Small intestine (tissue), 7 donors: Measurements from ENCODE around the gene ADAM22. TPM values are rescaled to one million over a fixed set of nuclear protein-coding genes. Genes with fewer than 3 reads are reported as not detected.
A peak's percentile ranks its signal among the peaks of the same experiment; 100 is the strongest.

Source experiments
- DNase-seq, 2 donors: peaks; one replicate each; pipeline versions ENCODE4 v3.0.0 to v3.0.0-alpha.2; 2013
- FAIRE-seq: peaks from 2 replicates; lab custom pipeline; 2012; peaks lifted over from hg19 to GRCh38; lab: Jason Lieb, UNC
- H3K27ac ChIP-seq, 3 donors: one replicate each; pipeline ENCODE4 v1.5.1; 2013; ENCODE audit warnings: low read length in 2 of 3, mild to moderate bottlenecking in 2 of 3, control low read depth in 1 of 3, inconsistent platforms in 1 of 3, low read depth in 1 of 3, moderate library complexity in 1 of 3
- H3K27me3 ChIP-seq, 3 donors: one replicate each; pipeline ENCODE4 v1.6.1; 2013; ENCODE audit warnings: low read length in 3 of 3, inconsistent platforms in 1 of 3; ENCODE audit not compliant: control insufficient read depth in 3 of 3, insufficient read depth in 3 of 3
- H3K36me3 ChIP-seq, 3 donors: one replicate each; pipeline ENCODE4 v1.6.1; 2013; ENCODE audit warnings: low read length in 3 of 3, inconsistent platforms in 1 of 3, low read depth in 1 of 3, mild to moderate bottlenecking in 1 of 3, moderate library complexity in 1 of 3; ENCODE audit not compliant: control insufficient read depth in 3 of 3, insufficient read depth in 2 of 3
- H3K4me1 ChIP-seq, 3 donors: one replicate each; pipeline ENCODE4 v1.6.1; 2013; ENCODE audit warnings: low read length in 2 of 3, inconsistent platforms in 1 of 3, low read depth in 1 of 3, mild to moderate bottlenecking in 1 of 3, moderate library complexity in 1 of 3; ENCODE audit not compliant: control insufficient read depth in 3 of 3, insufficient read depth in 2 of 3
- H3K4me3 ChIP-seq, 3 donors: one replicate each; pipeline ENCODE4 v1.5.1; 2013; ENCODE audit warnings: low read length in 3 of 3, control low read depth in 1 of 3, inconsistent platforms in 1 of 3, low read depth in 1 of 3, mild to moderate bottlenecking in 1 of 3, moderate library complexity in 1 of 3
- H3K9me3 ChIP-seq, 2 donors: one replicate each; pipeline ENCODE4 v1.6.1; 2013; ENCODE audit warnings: low read depth in 1 of 2, low read length in 1 of 2; ENCODE audit not compliant: control insufficient read depth in 2 of 2, insufficient read depth in 1 of 2
- WGBS, 3 donors: extraction: QIAGEN DNeasy Blood & Tissue Kit; methylation state at CpG; one replicate each; pipeline ENCODE4 v1.1.7; 2013; 5-methylcytosine and 5-hydroxymethylcytosine counted together
- polyA plus RNA-seq, 4 donors: library from polyadenylated mRNA; stranded (reverse) in 3 of 4; unstranded in 1 of 4; fragments of 200-250 nt in 3 of 4; fragments of 120-200 nt in 1 of 4; gene quantifications; one replicate each; pipeline versions ENCODE4 v1.2.1 to v1.2.3, GENCODE V29; 2013
- donor health status: healthy with polysubstance abuse.
- donor health status: control.
- donor health status: control.
- donor health status: Bipolar disorder and iron deficiency.
- donor health status: healthy.

Gene ADAM22
- polyA plus RNA-seq, 4 donors: 0.94 to 7.6 TPM; not detected in 2

DNA sequence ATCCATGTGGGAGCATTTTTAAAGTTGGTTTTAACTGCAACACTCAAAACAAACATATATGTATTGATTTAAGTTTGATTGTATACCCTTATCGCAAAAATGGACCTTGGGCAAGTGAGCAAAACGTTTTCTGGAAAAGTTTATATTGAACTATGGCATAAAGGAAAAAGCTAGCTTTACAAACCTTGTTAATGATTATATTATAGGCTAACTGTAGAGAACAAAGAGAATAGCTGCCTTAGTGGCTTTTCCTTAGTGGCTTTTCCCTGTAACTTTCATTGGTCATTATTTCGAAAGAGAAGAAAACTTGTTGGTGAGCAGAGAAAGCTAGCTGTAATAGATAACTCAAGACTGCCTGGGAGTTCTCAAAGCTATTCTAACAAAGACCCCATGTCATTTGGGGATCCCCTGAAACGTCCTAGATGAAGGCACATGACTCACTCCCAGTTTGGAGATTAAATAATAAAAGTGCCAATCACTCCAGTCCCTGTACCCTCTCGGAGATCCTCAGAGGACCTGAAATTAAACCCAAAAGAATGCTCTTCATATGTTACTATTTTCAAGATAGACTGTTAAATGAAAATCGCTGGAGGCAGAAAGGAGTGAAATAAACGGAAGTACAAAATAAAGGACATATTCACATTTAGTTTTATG lies 193.7 kb downstream of the ADAM22 start:
- Histone ChIP-seq H3K4me1 (peaks cover 0 to 6% (median 2%) of the 10 kb centered on the region in 3 donors), H3K9me3 (no peaks in the 10 kb centered on the region), H3K27me3 (no peaks in the 10 kb centered on the region), H3K4me3 (no peak overlapping the region), H3K27ac (peak overlapping the region in 1 of 3 donors; percentile 18), H3K36me3 (no peaks in the 10 kb centered on the region)
- no peak for FAIRE-seq
- whole genome bisulfite sequencing, 3 donors: 20 to 51% (median 34%) methylated on average over 7 of the region's 7 CpGs
- peak; percentile 12 to 52 for DNase-seq

DNA sequence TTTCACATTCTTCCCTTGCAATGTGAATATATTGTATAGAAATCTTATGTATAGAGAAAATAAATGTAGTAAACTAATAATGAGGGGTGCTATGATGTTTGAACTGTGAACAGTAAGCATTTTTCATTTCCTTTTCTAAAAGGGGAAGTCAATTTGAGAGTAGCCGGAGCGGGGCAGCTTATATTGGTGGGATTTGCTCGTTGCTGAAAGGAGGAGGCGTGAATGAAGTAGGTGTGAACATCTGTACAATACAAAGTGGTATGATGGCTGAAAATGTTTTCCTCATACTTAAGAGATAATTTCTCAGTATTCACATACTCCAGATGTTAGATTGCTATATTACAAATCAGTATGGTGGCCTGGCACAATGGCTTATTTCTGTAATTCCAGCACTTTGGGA lies 198.7 kb downstream of the ADAM22 start:
- H3K27me3 ChIP-seq: no peaks in the 10 kb centered on the region
- 76 to 93% (median 86%) methylated on average over 4 of the region's 4 CpGs for WGBS, 3 donors
- H3K4me3 ChIP-seq: no peak overlapping the region
- FAIRE-seq (no peak), DNase-seq (no peak)
- no peaks in the 10 kb centered on the region for H3K36me3 ChIP-seq
- no peak overlapping the region for H3K27ac ChIP-seq
- no peaks in the 10 kb centered on the region for H3K9me3 ChIP-seq
- peaks cover 0 to 6% (median 2%) of the 10 kb centered on the region in 3 donors for H3K4me1 ChIP-seq

DNA sequence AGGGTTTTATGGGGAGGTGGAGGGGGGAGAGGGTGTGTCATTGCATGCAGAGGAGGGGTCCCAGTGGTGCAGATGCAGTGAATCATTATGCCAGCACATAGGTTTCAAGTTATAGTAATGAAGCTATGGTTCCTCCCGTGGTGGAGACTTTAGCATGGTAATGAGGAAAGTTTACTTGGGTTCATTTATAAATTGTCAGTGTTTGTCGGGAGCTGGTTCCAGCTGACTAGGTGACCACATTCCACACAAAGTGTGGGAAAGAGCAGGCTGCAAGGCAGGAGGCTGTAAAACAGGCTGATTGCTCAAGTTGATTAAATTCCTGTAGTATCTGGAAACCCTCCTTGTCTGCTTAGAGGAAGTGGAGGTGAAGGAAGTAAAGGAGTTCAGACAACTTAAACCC lies 206.9 kb downstream of the ADAM22 start:
- DNase-seq: peak; percentile 42 to 79
- Histone ChIP-seq H3K27ac (peak overlapping the region in 1 of 3 donors; percentile 53), H3K27me3 (no peaks in the 10 kb centered on the region), H3K4me1 (peaks cover 0 to 6% (median 2%) of the 10 kb centered on the region in 3 donors), H3K36me3 (no peaks in the 10 kb centered on the region), H3K9me3 (no peaks in the 10 kb centered on the region), H3K4me3 (no peak overlapping the region)
- no peak for FAIRE-seq
- WGBS, 3 donors: 13 to 14% (median 14%) methylated on average over 2 of the region's 2 CpGs

GRCh38 chr7:88141479-88141878 lies 207.4 kb downstream of the ADAM22 start:
- DNase-seq: no peak
- Histone ChIP-seq H3K36me3 (no peaks in the 10 kb centered on the region), H3K4me1 (peaks cover 0 to 6% (median 2%) of the 10 kb centered on the region in 3 donors), H3K27ac (peak overlapping the region in 1 of 3 donors; percentile 44), H3K9me3 (no peaks in the 10 kb centered on the region), H3K27me3 (no peaks in the 10 kb centered on the region), H3K4me3 (no peak overlapping the region)
- 88 to 94% (median 90%) methylated on average over 2 of the region's 2 CpGs for WGBS, 3 donors
- FAIRE-seq: no peak

- DNase-seq: no peak
- Histone ChIP-seq H3K4me3 (no peak overlapping the region), H3K27ac (no peak overlapping the region), H3K27me3 (no peaks in the 10 kb centered on the region), H3K36me3 (no peaks in the 10 kb centered on the region), H3K4me1 (peaks cover 0 to 6% (median 2%) of the 10 kb centered on the region in 3 donors), H3K9me3 (no peaks in the 10 kb centered on the region)
- no peak for FAIRE-seq
- WGBS, 3 donors: 82 to 97% (median 90%) methylated on average over 1 of the region's 1 CpG
These were observed 207.9 kb downstream of the ADAM22 start for GRCh38 chr7:88141953-88142352.

- Histone ChIP-seq H3K4me1 (no peaks in the 10 kb centered on the region), H3K27me3 (no peaks in the 10 kb centered on the region), H3K36me3 (peaks cover 0 to 3% (median 0%) of the 10 kb centered on the region in 3 donors), H3K4me3 (no peak overlapping the region), H3K27ac (no peak overlapping the region), H3K9me3 (no peaks in the 10 kb centered on the region)
- WGBS, 3 donors: 63 to 77% (median 72%) methylated on average over 2 of the region's 2 CpGs
- DNase-seq: no peak
- no peak for FAIRE-seq
These were observed 212.6 kb downstream of the ADAM22 start for GRCh38 chr7:88146616-88147015.

- no peak for DNase-seq
- FAIRE-seq: no peak
- H3K9me3 ChIP-seq: no peaks in the 10 kb centered on the region
- H3K4me3 ChIP-seq: no peak overlapping the region
- H3K4me1 ChIP-seq: no peaks in the 10 kb centered on the region
- no peak overlapping the region for H3K27ac ChIP-seq
- peaks cover 0 to 3% (median 0%) of the 10 kb centered on the region in 3 donors for H3K36me3 ChIP-seq
- H3K27me3 ChIP-seq: no peaks in the 10 kb centered on the region
These were observed 213.3 kb downstream of the ADAM22 start for GRCh38 chr7:88147341-88147740.

- no peak for FAIRE-seq
- 73 to 82% (median 80%) methylated on average over 1 of the region's 1 CpG for WGBS, 3 donors
- H3K27me3 ChIP-seq: no peaks in the 10 kb centered on the region
These were observed 213.9 kb downstream of the ADAM22 start for GRCh38 chr7:88147949-88148348.

DNA sequence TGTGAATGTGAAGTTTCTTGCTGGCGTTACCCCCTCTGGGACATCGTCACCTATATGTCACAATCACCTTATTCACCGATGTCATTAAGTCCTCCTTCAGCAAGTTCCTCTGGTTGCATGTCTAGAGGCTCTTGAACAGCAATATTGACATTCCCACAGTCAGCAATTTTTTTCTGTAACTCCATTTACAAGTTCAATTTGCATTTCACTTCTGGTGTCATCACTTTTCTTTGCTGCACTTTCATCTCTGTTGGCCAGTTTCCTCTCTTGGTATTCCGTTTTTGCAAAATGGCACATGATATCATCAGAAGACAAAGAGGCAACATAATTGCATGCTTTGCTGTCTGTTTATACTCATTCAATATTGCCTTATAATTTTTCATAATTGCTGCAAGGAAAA lies 216.0 kb downstream of the ADAM22 start:
- no peaks in the 10 kb centered on the region for H3K27me3 ChIP-seq
- FAIRE-seq: no peak

More at GRCh38 chr7:88147949-88148348, 213.9 kb downstream of the ADAM22 start:
- Histone ChIP-seq H3K36me3 (peaks cover 0 to 3% (median 0%) of the 10 kb centered on the region in 3 donors), H3K4me3 (no peak overlapping the region), H3K27ac (no peak overlapping the region), H3K4me1 (no peaks in the 10 kb centered on the region), H3K9me3 (no peaks in the 10 kb centered on the region)
- no peak for DNase-seq

More for the DNA sequence above, 216.0 kb downstream of the ADAM22 start:
- no peak overlapping the region for H3K27ac ChIP-seq
- no peaks in the 10 kb centered on the region for H3K9me3 ChIP-seq
- peaks cover 0 to 3% (median 0%) of the 10 kb centered on the region in 3 donors for H3K36me3 ChIP-seq
- H3K4me3 ChIP-seq: no peak overlapping the region
- DNase-seq: no peak
- WGBS, 3 donors: 88 to 95% (median 94%) methylated on average over 4 of the region's 4 CpGs
- no peaks in the 10 kb centered on the region for H3K4me1 ChIP-seq
